HCT116 (cell line): ENCODE results near the gene DYNC2H1. TPM values are rescaled to one million over a fixed set of nuclear protein-coding genes. Genes with fewer than 3 reads are reported as not detected.

Experiments used
- ATAC-seq: fragments of 200-7000 bp; cut with Tn5 transposase; 2 replicates; pipeline ENCODE4 v1.9.1; 2020; ENCODE audit warnings: mild to moderate bottlenecking, moderate library complexity
- BruUV-seq: library from RNA; stranded (reverse); fragments of 400-500 nt; replicated peaks from 2 replicates; lab custom pipeline; 2021; lab: Mats Ljungman, UMichigan
- CTCF ChIA-PET: fragments of 300-600 bp; sonication (Branson Sonifier 250); formaldehyde crosslinking; loops from one replicate; lab custom pipeline; 2021; ENCODE audit warnings: antibody characterized with exemption; lab: Charles Lee
- POLR2A ChIA-PET: fragments of 300-600, 350-600 bp; sonication (Branson Sonifier 250); formaldehyde crosslinking; loops from one replicate; lab custom pipeline; 2021; ENCODE audit warnings: antibody characterized with exemption; lab: Charles Lee
- RAD21 ChIA-PET, 2 experiments: fragments of 300-600 bp; sonication (Branson Sonifier 250); formaldehyde crosslinking; loops; one replicate each; lab custom pipeline; 2023; ENCODE audit warnings: low total read pairs in 2 of 2; ENCODE audit not compliant: uncharacterized antibody in 2 of 2, unreplicated experiment in 2 of 2, low non-redundant PET in 1 of 2; lab: Charles Lee
- DNase-seq: peaks from one replicate; pipeline ENCODE4 v3.0.0-alpha.2; 2010; ENCODE audit warnings: low read depth, low spot score
- H2AFZ ChIP-seq: fragments of 200-600 bp; shearing (Covaris generic), sonication (generic); 2 replicates; pipeline ENCODE4 v1.6.1; 2017; ENCODE audit warnings: low read depth, mixed run types, mixed read lengths, antibody characterized with exemption, low read length; ENCODE audit not compliant: poor library complexity, severe bottlenecking
- H3K27ac ChIP-seq: 2 replicates; pipeline ENCODE4 v1.5.1; 2012; ENCODE audit warnings: low read depth, low read length
- H3K27me3 ChIP-seq: fragments of 200-600 bp; sonication (generic); 2 replicates; pipeline ENCODE4 v1.6.1; 2016; ENCODE audit warnings: mixed run types, low read length, mixed read lengths; ENCODE audit not compliant: insufficient read depth
- H3K36me3 ChIP-seq, 2 experiments: fragments of 200-500 bp in 1 of 2; fragments of 200-600 bp in 1 of 2; sonication (Bioruptor generic) in 1 of 2; sonication (generic) in 1 of 2; 2 replicates each; pipeline versions ENCODE4 v1.5.1 to v1.6.1; 2014 to 2016; ENCODE audit warnings: low read length in 2 of 2, inconsistent platforms in 1 of 2, mixed read lengths in 1 of 2, mixed run types in 1 of 2; ENCODE audit not compliant: insufficient read depth in 2 of 2, control insufficient read depth in 1 of 2
- H3K4me1 ChIP-seq, 2 experiments: fragments of 200-600 bp in 1 of 2; sonication (generic) in 1 of 2; 2 replicates each; pipeline versions ENCODE4 v1.5.1 to v1.6.1; 2012 to 2017; ENCODE audit warnings: low read length in 2 of 2, inconsistent platforms in 1 of 2, mild to moderate bottlenecking in 1 of 2, mixed read lengths in 1 of 2, mixed run types in 1 of 2, moderate library complexity in 1 of 2; ENCODE audit not compliant: insufficient read depth in 2 of 2, control insufficient read depth in 1 of 2
- H3K4me2 ChIP-seq: fragments of 200-600 bp; sonication (generic); 2 replicates; pipeline ENCODE4 v1.6.1; 2017; ENCODE audit warnings: mixed run types, low read length, mixed read lengths
- H3K4me3 ChIP-seq, 2 experiments: fragments of 200-600 bp in 1 of 2; sonication (generic) in 1 of 2; replicated peaks in 1 of 2; 2 replicates each; pipeline ENCODE4 v1.5.1; 2011 to 2016; ENCODE audit warnings: low read length in 2 of 2, control low read depth in 1 of 2, low read depth in 1 of 2, mild to moderate bottlenecking in 1 of 2, mixed read lengths in 1 of 2, mixed run types in 1 of 2
- H3K79me2 ChIP-seq: fragments of 200-600 bp; sonication (generic); 2 replicates; pipeline ENCODE4 v1.6.1; 2017; ENCODE audit warnings: mild to moderate bottlenecking, mixed run types, low read length, moderate library complexity, mixed read lengths; ENCODE audit not compliant: insufficient read depth
- H3K9ac ChIP-seq: fragments of 200-600 bp; sonication (generic); 2 replicates; pipeline ENCODE4 v1.6.1; 2016; ENCODE audit warnings: low read length, mixed read lengths
- H3K9me2 ChIP-seq: fragments of 200-600 bp; sonication (generic), shearing (Covaris generic); 2 replicates; pipeline ENCODE4 v1.6.1; 2017; ENCODE audit warnings: mixed run types, mild to moderate bottlenecking, moderate library complexity; ENCODE audit not compliant: insufficient read depth
- H3K9me3 ChIP-seq, 2 experiments: fragments of 200-500 bp in 1 of 2; fragments of 200-600 bp in 1 of 2; sonication (Bioruptor generic) in 1 of 2; sonication (generic) in 1 of 2; 2 replicates each; pipeline ENCODE4 v1.6.1; 2014 to 2017; ENCODE audit warnings: low read length in 2 of 2, mixed read lengths in 2 of 2, inconsistent platforms in 1 of 2, low read depth in 1 of 2, mild to moderate bottlenecking in 1 of 2, mixed run types in 1 of 2, moderate library complexity in 1 of 2; ENCODE audit not compliant: control insufficient read depth in 1 of 2, insufficient read depth in 1 of 2
- H4K20me1 ChIP-seq: fragments of 200-600 bp; sonication (generic), shearing (Covaris generic); 2 replicates; pipeline ENCODE4 v1.6.1; 2017; ENCODE audit warnings: mixed run types, mild to moderate bottlenecking, moderate library complexity; ENCODE audit not compliant: insufficient read depth
- CBX3 ChIP-seq: IDR thresholded peaks from 2 replicates; pipeline ENCODE4 v1.6.1; 2012; ENCODE audit warnings: low read depth
- EGR1 ChIP-seq: IDR thresholded peaks from 2 replicates; pipeline ENCODE4 v1.6.1; 2012; ENCODE audit warnings: low read depth
- ELF1 ChIP-seq: IDR thresholded peaks from 2 replicates; pipeline ENCODE4 v1.6.1; 2012; ENCODE audit warnings: low read depth, borderline replicate concordance
- EZH2 ChIP-seq: fragments of 200-600 bp; sonication (generic); IDR thresholded peaks from 2 replicates; pipeline ENCODE4 v1.6.1; 2017; ENCODE audit warnings: antibody characterized with exemption, mixed run types
- EZH2phosphoT487 ChIP-seq: fragments of 200-600 bp; IDR thresholded peaks from 2 replicates; pipeline ENCODE4 v1.6.1; 2018; ENCODE audit warnings: antibody characterized with exemption, borderline replicate concordance
- FOSL1 ChIP-seq: IDR thresholded peaks from 2 replicates; pipeline ENCODE4 v1.6.1; 2012; ENCODE audit warnings: low read depth
- JUND ChIP-seq: IDR thresholded peaks from 2 replicates; pipeline ENCODE4 v1.6.1; 2012
- POLR2A ChIP-seq: IDR thresholded peaks from 2 replicates; pipeline ENCODE4 v1.7.0; 2011; ENCODE audit warnings: borderline replicate concordance; ENCODE audit not compliant: insufficient read depth, insufficient read length; ENCODE audit errors: extremely low read depth
- POLR2AphosphoS5 ChIP-seq: IDR thresholded peaks from 2 replicates; pipeline ENCODE4 v1.6.1; 2011; ENCODE audit warnings: mild to moderate bottlenecking, low read depth, low read length, moderate library complexity
- RAD21 ChIP-seq: IDR thresholded peaks from 2 replicates; pipeline ENCODE4 v1.6.1; 2012; ENCODE audit warnings: low read depth, mild to moderate bottlenecking
- SIN3A ChIP-seq: IDR thresholded peaks from 2 replicates; pipeline ENCODE4 v1.6.1; 2012; ENCODE audit warnings: low read depth
- TCF7L2 ChIP-seq: IDR thresholded peaks from 2 replicates; pipeline ENCODE4 v1.7.0; 2011; ENCODE audit warnings: borderline replicate concordance, inconsistent platforms; ENCODE audit not compliant: insufficient read depth, insufficient read length; ENCODE audit errors: extremely low read depth
- ZFX ChIP-seq: fragments of 450-650 bp; IDR thresholded peaks from 2 replicates; pipeline ENCODE4 v1.6.1; 2017
- ZNF274 ChIP-seq: fragments of 200-500 bp; sonication (Bioruptor generic); IDR thresholded peaks from 2 replicates; pipeline ENCODE4 v1.6.1; 2014; ENCODE audit warnings: mild to moderate bottlenecking, low read depth, low read length, inconsistent platforms
- intact Hi-C: fragments of 100-400 bp; cut with micrococcal nuclease; formaldehyde crosslinking; loops from 2 replicates; pipeline ENCODE4 v1.10.0; 2022
- total RNA-seq: library from RNA; stranded (reverse); gene quantifications from one replicate; pipeline ENCODE4 v1.2.1, GENCODE V29; 2021; ENCODE audit not compliant: unreplicated experiment
- TF ChIP-seq, protein P1 (sequence below): IDR thresholded peaks from 2 replicates; pipeline ENCODE4 v1.6.1; 2012; ENCODE audit warnings: low read depth
- TF ChIP-seq, protein P2 (sequence below), 3 experiments: fragments of 200-600 bp in 1 of 3; sonication (generic) in 1 of 3; IDR thresholded peaks in 2 of 3; conservative IDR thresholded peaks in 1 of 3; 2 replicates each; pipeline ENCODE4 v1.5.1; 2012 to 2017; ENCODE audit warnings: low read depth in 2 of 3, low read length in 2 of 3, antibody characterized with exemption in 1 of 3, borderline replicate concordance in 1 of 3, control low read depth in 1 of 3, mild to moderate bottlenecking in 1 of 3, mixed read lengths in 1 of 3, mixed run types in 1 of 3, moderate library complexity in 1 of 3; ENCODE audit not compliant: insufficient read depth in 1 of 3
- TF ChIP-seq, protein P3 (sequence below): IDR thresholded peaks from 2 replicates; pipeline ENCODE4 v1.6.1; 2012
- TF ChIP-seq, protein P4 (sequence below): IDR thresholded peaks from 2 replicates; pipeline ENCODE4 v1.6.1; 2012
- TF ChIP-seq, protein P5 (sequence below): IDR thresholded peaks from 2 replicates; pipeline ENCODE4 v1.6.1; 2011; ENCODE audit warnings: mild to moderate bottlenecking, low read length, moderate library complexity; ENCODE audit not compliant: insufficient replicate concordance; ENCODE audit errors: extremely low read depth

DYNC2H1 gene
- total RNA-seq, 1 experiment from 2014 or later = 1.5 TPM

DNA sequence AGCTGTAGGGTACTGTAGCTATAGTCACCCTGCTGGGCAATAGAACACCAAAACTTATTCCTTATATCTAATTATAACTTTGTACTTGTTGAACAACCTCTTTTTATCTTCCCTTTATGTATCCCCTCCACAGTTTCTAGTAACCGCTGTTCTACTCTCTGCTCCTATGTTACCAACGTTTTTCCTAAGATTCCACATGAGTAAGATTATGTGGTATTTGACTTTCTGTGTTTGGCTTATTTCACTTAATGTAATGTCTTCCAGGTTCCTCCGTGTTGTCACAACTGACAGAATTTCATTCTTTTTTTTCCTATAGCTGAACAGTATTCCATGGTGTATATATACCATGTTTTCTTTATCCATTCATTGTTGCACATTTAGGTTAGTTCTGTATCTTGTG is 258.4 kb downstream of the DYNC2H1 start (continued):
- TF ChIP-seq FOSL1 (no peak), JUND (no peak), EZH2phosphoT487 (no peak), SIN3A (no peak)
- TF ChIP-seq, all 23 proteins: peak for 0

DNA sequence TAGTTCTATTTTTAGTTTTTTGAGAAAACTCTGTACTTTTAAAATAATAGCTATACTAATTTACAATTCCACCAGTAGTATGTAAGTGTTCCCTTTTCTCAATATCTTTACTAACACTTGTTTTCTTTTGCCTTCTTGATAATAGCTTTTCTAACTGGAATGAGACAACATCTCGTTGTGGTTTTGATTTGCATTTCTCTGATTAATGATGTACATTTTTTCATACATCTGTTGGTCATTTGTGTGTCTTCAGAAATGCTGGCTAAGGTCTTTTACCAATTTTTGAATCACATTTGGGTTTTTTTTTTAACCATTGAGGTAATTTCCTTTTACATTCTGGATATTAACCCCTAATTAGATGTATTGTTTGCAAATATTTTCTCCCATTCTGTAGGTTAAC is 258.9 kb downstream of the DYNC2H1 start:
- Histone ChIP-seq H4K20me1 (no peaks in the 10 kb centered on the region), H3K9me3 (no peaks in the 10 kb centered on the region), H3K4me1 (no peaks in the 10 kb centered on the region), H3K27ac (no peak overlapping the region), H3K9me2 (no peaks in the 10 kb centered on the region), H3K27me3 (no peaks in the 10 kb centered on the region), H3K4me3 (no peak overlapping the region), H2AFZ (no peak overlapping the region), H3K79me2 (no peaks in the 10 kb centered on the region), H3K36me3 (no peaks in the 10 kb centered on the region), H3K9ac (no peak overlapping the region), H3K4me2 (no peak overlapping the region)
- ChIA-PET CTCF (no interaction called here), RAD21 (no interaction called here), POLR2A (interaction anchor here (0.6 kb wide), 1 partner anchor 80 kb away, joined by 5 read pairs; no protein-coding TSS in a partner anchor)
- ATAC-seq = no peak
- no peak for DNase-seq
- intact Hi-C loops = no loop called here
- TF ChIP-seq, protein P1, sequence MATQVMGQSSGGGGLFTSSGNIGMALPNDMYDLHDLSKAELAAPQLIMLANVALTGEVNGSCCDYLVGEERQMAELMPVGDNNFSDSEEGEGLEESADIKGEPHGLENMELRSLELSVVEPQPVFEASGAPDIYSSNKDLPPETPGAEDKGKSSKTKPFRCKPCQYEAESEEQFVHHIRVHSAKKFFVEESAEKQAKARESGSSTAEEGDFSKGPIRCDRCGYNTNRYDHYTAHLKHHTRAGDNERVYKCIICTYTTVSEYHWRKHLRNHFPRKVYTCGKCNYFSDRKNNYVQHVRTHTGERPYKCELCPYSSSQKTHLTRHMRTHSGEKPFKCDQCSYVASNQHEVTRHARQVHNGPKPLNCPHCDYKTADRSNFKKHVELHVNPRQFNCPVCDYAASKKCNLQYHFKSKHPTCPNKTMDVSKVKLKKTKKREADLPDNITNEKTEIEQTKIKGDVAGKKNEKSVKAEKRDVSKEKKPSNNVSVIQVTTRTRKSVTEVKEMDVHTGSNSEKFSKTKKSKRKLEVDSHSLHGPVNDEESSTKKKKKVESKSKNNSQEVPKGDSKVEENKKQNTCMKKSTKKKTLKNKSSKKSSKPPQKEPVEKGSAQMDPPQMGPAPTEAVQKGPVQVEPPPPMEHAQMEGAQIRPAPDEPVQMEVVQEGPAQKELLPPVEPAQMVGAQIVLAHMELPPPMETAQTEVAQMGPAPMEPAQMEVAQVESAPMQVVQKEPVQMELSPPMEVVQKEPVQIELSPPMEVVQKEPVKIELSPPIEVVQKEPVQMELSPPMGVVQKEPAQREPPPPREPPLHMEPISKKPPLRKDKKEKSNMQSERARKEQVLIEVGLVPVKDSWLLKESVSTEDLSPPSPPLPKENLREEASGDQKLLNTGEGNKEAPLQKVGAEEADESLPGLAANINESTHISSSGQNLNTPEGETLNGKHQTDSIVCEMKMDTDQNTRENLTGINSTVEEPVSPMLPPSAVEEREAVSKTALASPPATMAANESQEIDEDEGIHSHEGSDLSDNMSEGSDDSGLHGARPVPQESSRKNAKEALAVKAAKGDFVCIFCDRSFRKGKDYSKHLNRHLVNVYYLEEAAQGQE = no peak
- TF ChIP-seq, protein P2, sequence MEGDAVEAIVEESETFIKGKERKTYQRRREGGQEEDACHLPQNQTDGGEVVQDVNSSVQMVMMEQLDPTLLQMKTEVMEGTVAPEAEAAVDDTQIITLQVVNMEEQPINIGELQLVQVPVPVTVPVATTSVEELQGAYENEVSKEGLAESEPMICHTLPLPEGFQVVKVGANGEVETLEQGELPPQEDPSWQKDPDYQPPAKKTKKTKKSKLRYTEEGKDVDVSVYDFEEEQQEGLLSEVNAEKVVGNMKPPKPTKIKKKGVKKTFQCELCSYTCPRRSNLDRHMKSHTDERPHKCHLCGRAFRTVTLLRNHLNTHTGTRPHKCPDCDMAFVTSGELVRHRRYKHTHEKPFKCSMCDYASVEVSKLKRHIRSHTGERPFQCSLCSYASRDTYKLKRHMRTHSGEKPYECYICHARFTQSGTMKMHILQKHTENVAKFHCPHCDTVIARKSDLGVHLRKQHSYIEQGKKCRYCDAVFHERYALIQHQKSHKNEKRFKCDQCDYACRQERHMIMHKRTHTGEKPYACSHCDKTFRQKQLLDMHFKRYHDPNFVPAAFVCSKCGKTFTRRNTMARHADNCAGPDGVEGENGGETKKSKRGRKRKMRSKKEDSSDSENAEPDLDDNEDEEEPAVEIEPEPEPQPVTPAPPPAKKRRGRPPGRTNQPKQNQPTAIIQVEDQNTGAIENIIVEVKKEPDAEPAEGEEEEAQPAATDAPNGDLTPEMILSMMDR (IDR thresholded peaks at IDR 0.05 in 2 of 3, conservative IDR thresholded peaks at IDR 0.05 in 1 of 3; ENCODE audit: borderline replicate concordance in 1 of 3, insufficient read depth in 1 of 3, low read depth in 2 of 3, low read length in 2 of 3) = no peak
- TF ChIP-seq ZFX (no peak), TCF7L2 (no peak), ELF1 (no peak), EGR1 (no peak), POLR2AphosphoS5 (no peak), EZH2 (no peak), JUND (no peak), ZNF274 (no peak), SIN3A (no peak), POLR2A (no peak), FOSL1 (no peak), RAD21 (no peak), EZH2phosphoT487 (no peak), CBX3 (no peak)
- TF ChIP-seq, protein P3, sequence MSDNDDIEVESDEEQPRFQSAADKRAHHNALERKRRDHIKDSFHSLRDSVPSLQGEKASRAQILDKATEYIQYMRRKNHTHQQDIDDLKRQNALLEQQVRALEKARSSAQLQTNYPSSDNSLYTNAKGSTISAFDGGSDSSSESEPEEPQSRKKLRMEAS = no peak
- TF ChIP-seq, protein P4, sequence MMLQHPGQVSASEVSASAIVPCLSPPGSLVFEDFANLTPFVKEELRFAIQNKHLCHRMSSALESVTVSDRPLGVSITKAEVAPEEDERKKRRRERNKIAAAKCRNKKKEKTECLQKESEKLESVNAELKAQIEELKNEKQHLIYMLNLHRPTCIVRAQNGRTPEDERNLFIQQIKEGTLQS = no peak
- TF ChIP-seq, protein P5, sequence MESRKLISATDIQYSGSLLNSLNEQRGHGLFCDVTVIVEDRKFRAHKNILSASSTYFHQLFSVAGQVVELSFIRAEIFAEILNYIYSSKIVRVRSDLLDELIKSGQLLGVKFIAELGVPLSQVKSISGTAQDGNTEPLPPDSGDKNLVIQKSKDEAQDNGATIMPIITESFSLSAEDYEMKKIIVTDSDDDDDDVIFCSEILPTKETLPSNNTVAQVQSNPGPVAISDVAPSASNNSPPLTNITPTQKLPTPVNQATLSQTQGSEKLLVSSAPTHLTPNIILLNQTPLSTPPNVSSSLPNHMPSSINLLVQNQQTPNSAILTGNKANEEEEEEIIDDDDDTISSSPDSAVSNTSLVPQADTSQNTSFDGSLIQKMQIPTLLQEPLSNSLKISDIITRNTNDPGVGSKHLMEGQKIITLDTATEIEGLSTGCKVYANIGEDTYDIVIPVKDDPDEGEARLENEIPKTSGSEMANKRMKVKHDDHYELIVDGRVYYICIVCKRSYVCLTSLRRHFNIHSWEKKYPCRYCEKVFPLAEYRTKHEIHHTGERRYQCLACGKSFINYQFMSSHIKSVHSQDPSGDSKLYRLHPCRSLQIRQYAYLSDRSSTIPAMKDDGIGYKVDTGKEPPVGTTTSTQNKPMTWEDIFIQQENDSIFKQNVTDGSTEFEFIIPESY = no peak
- no TSS peak for BruUV-seq
